HCT116 (cell line): Measurements from ENCODE around the gene NEK7. TPM values are rescaled to one million over a fixed set of nuclear protein-coding genes. Genes with fewer than 3 reads are reported as not detected.

ENCODE experiments used
- ATAC-seq: fragments of 200-7000 bp; cut with Tn5 transposase; 2 replicates; pipeline ENCODE4 v1.9.1; 2020; ENCODE audit warnings: mild to moderate bottlenecking, moderate library complexity
- BruUV-seq: library from RNA; stranded (reverse); fragments of 400-500 nt; replicated peaks from 2 replicates; lab custom pipeline; 2021; lab: Mats Ljungman, UMichigan
- CTCF ChIA-PET: fragments of 300-600 bp; sonication (Branson Sonifier 250); formaldehyde crosslinking; loops from one replicate; lab custom pipeline; 2021; ENCODE audit warnings: antibody characterized with exemption; lab: Charles Lee
- POLR2A ChIA-PET: fragments of 300-600, 350-600 bp; sonication (Branson Sonifier 250); formaldehyde crosslinking; loops from one replicate; lab custom pipeline; 2021; ENCODE audit warnings: antibody characterized with exemption; lab: Charles Lee
- RAD21 ChIA-PET, 2 experiments: fragments of 300-600 bp; sonication (Branson Sonifier 250); formaldehyde crosslinking; loops; one replicate each; lab custom pipeline; 2023; ENCODE audit warnings: low total read pairs in 2 of 2; ENCODE audit not compliant: uncharacterized antibody in 2 of 2, unreplicated experiment in 2 of 2, low non-redundant PET in 1 of 2; lab: Charles Lee
- DNase-seq: peaks from one replicate; pipeline ENCODE4 v3.0.0-alpha.2; 2010; ENCODE audit warnings: low read depth, low spot score
- H2AFZ ChIP-seq: fragments of 200-600 bp; shearing (Covaris generic), sonication (generic); 2 replicates; pipeline ENCODE4 v1.6.1; 2017; ENCODE audit warnings: low read depth, mixed run types, mixed read lengths, antibody characterized with exemption, low read length; ENCODE audit not compliant: poor library complexity, severe bottlenecking
- H3K27ac ChIP-seq: 2 replicates; pipeline ENCODE4 v1.5.1; 2012; ENCODE audit warnings: low read depth, low read length
- H3K27me3 ChIP-seq: fragments of 200-600 bp; sonication (generic); 2 replicates; pipeline ENCODE4 v1.6.1; 2016; ENCODE audit warnings: mixed run types, low read length, mixed read lengths; ENCODE audit not compliant: insufficient read depth
- H3K36me3 ChIP-seq, 2 experiments: fragments of 200-500 bp in 1 of 2; fragments of 200-600 bp in 1 of 2; sonication (Bioruptor generic) in 1 of 2; sonication (generic) in 1 of 2; 2 replicates each; pipeline versions ENCODE4 v1.5.1 to v1.6.1; 2014 to 2016; ENCODE audit warnings: low read length in 2 of 2, inconsistent platforms in 1 of 2, mixed read lengths in 1 of 2, mixed run types in 1 of 2; ENCODE audit not compliant: insufficient read depth in 2 of 2, control insufficient read depth in 1 of 2
- H3K4me1 ChIP-seq, 2 experiments: fragments of 200-600 bp in 1 of 2; sonication (generic) in 1 of 2; 2 replicates each; pipeline versions ENCODE4 v1.5.1 to v1.6.1; 2012 to 2017; ENCODE audit warnings: low read length in 2 of 2, inconsistent platforms in 1 of 2, mild to moderate bottlenecking in 1 of 2, mixed read lengths in 1 of 2, mixed run types in 1 of 2, moderate library complexity in 1 of 2; ENCODE audit not compliant: insufficient read depth in 2 of 2, control insufficient read depth in 1 of 2
- H3K4me2 ChIP-seq: fragments of 200-600 bp; sonication (generic); 2 replicates; pipeline ENCODE4 v1.6.1; 2017; ENCODE audit warnings: mixed run types, low read length, mixed read lengths
- H3K4me3 ChIP-seq, 2 experiments: fragments of 200-600 bp in 1 of 2; sonication (generic) in 1 of 2; replicated peaks in 1 of 2; 2 replicates each; pipeline ENCODE4 v1.5.1; 2011 to 2016; ENCODE audit warnings: low read length in 2 of 2, control low read depth in 1 of 2, low read depth in 1 of 2, mild to moderate bottlenecking in 1 of 2, mixed read lengths in 1 of 2, mixed run types in 1 of 2
- H3K79me2 ChIP-seq: fragments of 200-600 bp; sonication (generic); 2 replicates; pipeline ENCODE4 v1.6.1; 2017; ENCODE audit warnings: mild to moderate bottlenecking, mixed run types, low read length, moderate library complexity, mixed read lengths; ENCODE audit not compliant: insufficient read depth
- H3K9ac ChIP-seq: fragments of 200-600 bp; sonication (generic); 2 replicates; pipeline ENCODE4 v1.6.1; 2016; ENCODE audit warnings: low read length, mixed read lengths
- H3K9me2 ChIP-seq: fragments of 200-600 bp; sonication (generic), shearing (Covaris generic); 2 replicates; pipeline ENCODE4 v1.6.1; 2017; ENCODE audit warnings: mixed run types, mild to moderate bottlenecking, moderate library complexity; ENCODE audit not compliant: insufficient read depth
- H3K9me3 ChIP-seq, 2 experiments: fragments of 200-500 bp in 1 of 2; fragments of 200-600 bp in 1 of 2; sonication (Bioruptor generic) in 1 of 2; sonication (generic) in 1 of 2; 2 replicates each; pipeline ENCODE4 v1.6.1; 2014 to 2017; ENCODE audit warnings: low read length in 2 of 2, mixed read lengths in 2 of 2, inconsistent platforms in 1 of 2, low read depth in 1 of 2, mild to moderate bottlenecking in 1 of 2, mixed run types in 1 of 2, moderate library complexity in 1 of 2; ENCODE audit not compliant: control insufficient read depth in 1 of 2, insufficient read depth in 1 of 2
- H4K20me1 ChIP-seq: fragments of 200-600 bp; sonication (generic), shearing (Covaris generic); 2 replicates; pipeline ENCODE4 v1.6.1; 2017; ENCODE audit warnings: mixed run types, mild to moderate bottlenecking, moderate library complexity; ENCODE audit not compliant: insufficient read depth
- CBX3 ChIP-seq: IDR thresholded peaks from 2 replicates; pipeline ENCODE4 v1.6.1; 2012; ENCODE audit warnings: low read depth
- CTCF ChIP-seq, 3 experiments: fragments of 200-600 bp in 1 of 3; sonication (generic) in 1 of 3; IDR thresholded peaks in 2 of 3; conservative IDR thresholded peaks in 1 of 3; 2 replicates each; pipeline ENCODE4 v1.5.1; 2012 to 2017; ENCODE audit warnings: low read depth in 2 of 3, low read length in 2 of 3, antibody characterized with exemption in 1 of 3, borderline replicate concordance in 1 of 3, control low read depth in 1 of 3, mild to moderate bottlenecking in 1 of 3, mixed read lengths in 1 of 3, mixed run types in 1 of 3, moderate library complexity in 1 of 3; ENCODE audit not compliant: insufficient read depth in 1 of 3
- EGR1 ChIP-seq: IDR thresholded peaks from 2 replicates; pipeline ENCODE4 v1.6.1; 2012; ENCODE audit warnings: low read depth
- EZH2 ChIP-seq: fragments of 200-600 bp; sonication (generic); IDR thresholded peaks from 2 replicates; pipeline ENCODE4 v1.6.1; 2017; ENCODE audit warnings: antibody characterized with exemption, mixed run types
- EZH2phosphoT487 ChIP-seq: fragments of 200-600 bp; IDR thresholded peaks from 2 replicates; pipeline ENCODE4 v1.6.1; 2018; ENCODE audit warnings: antibody characterized with exemption, borderline replicate concordance
- JUND ChIP-seq: IDR thresholded peaks from 2 replicates; pipeline ENCODE4 v1.6.1; 2012
- POLR2A ChIP-seq: IDR thresholded peaks from 2 replicates; pipeline ENCODE4 v1.7.0; 2011; ENCODE audit warnings: borderline replicate concordance; ENCODE audit not compliant: insufficient read depth, insufficient read length; ENCODE audit errors: extremely low read depth
- RAD21 ChIP-seq: IDR thresholded peaks from 2 replicates; pipeline ENCODE4 v1.6.1; 2012; ENCODE audit warnings: low read depth, mild to moderate bottlenecking
- YY1 ChIP-seq: IDR thresholded peaks from 2 replicates; pipeline ENCODE4 v1.6.1; 2011; ENCODE audit warnings: low read length, low read depth, moderate library complexity, mild to moderate bottlenecking; ENCODE audit not compliant: insufficient replicate concordance; ENCODE audit errors: extremely low read depth
- ZBTB33 ChIP-seq: IDR thresholded peaks from 2 replicates; pipeline ENCODE4 v1.6.1; 2011; ENCODE audit warnings: mild to moderate bottlenecking, low read length, moderate library complexity; ENCODE audit not compliant: insufficient replicate concordance; ENCODE audit errors: extremely low read depth
- ZFX ChIP-seq: fragments of 450-650 bp; IDR thresholded peaks from 2 replicates; pipeline ENCODE4 v1.6.1; 2017
- intact Hi-C: fragments of 100-400 bp; cut with micrococcal nuclease; formaldehyde crosslinking; loops from 2 replicates; pipeline ENCODE4 v1.10.0; 2022
- total RNA-seq: library from RNA; stranded (reverse); gene quantifications from one replicate; pipeline ENCODE4 v1.2.1, GENCODE V29; 2021; ENCODE audit not compliant: unreplicated experiment

NEK7 gene
- total RNA-seq, 1 experiment from 2014 or later: 33.0 TPM

DNA sequence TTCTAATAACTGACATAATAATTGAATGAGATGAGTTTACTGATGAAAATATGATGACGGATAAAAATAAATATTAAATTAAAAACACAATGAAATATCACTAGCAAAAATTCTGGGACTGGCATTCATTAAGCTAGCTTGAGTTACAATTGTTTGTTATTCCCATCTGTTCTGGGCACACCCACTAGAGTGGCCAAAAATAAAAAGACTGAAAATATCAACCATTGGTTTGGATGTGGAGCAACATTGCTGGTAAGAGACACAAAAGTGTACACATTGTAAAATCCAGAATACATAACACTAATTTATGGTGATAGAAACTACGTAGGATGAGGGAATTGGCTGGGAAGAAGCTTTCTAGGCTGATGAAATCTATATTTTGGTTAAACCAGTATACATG, 9.6 kb upstream of the NEK7 start (continued):
- TF ChIP-seq ZBTB33 (no peak), CBX3 (no peak)

- H3K9ac ChIP-seq: no peak overlapping the region
- H3K27ac ChIP-seq: no peak overlapping the region
- H3K4me1 ChIP-seq: peaks cover 3 to 5% of the 10 kb centered on the region in 2 experiments; a peak in 2 of 4 replicates
- no peaks in the 10 kb centered on the region for H3K27me3 ChIP-seq
- no peaks in the 10 kb centered on the region for H3K36me3 ChIP-seq
- POLR2A ChIA-PET: no interaction called here
- RAD21 ChIA-PET: no interaction called here
- no peaks in the 10 kb centered on the region for H3K79me2 ChIP-seq
- H3K4me3 ChIP-seq: no peak overlapping the region
- no peak overlapping the region for H3K4me2 ChIP-seq
- no peak for TF ChIP-seq JUND
- no peak for TF ChIP-seq ZFX
- no peak for TF ChIP-seq CTCF (IDR thresholded peaks at IDR 0.05 in 2 of 3, conservative IDR thresholded peaks at IDR 0.05 in 1 of 3; ENCODE audit: borderline replicate concordance in 1 of 3, insufficient read depth in 1 of 3, low read depth in 2 of 3, low read length in 2 of 3)
- TF ChIP-seq RAD21: no peak
- no peak for TF ChIP-seq EGR1
- TF ChIP-seq EZH2phosphoT487: no peak
- no peak for TF ChIP-seq YY1
- no peak for TF ChIP-seq POLR2A
- TF ChIP-seq EZH2: no peak
- no peak for TF ChIP-seq CBX3
- H3K9me2 ChIP-seq: no peaks in the 10 kb centered on the region
- intact Hi-C loops: loop anchor here (10.0 kb wide), 1 partner anchor 536 kb away; no protein-coding TSS in a partner anchor
- no peak for ATAC-seq
- no peak for DNase-seq
- BruUV-seq: no TSS peak
- no peak overlapping the region for H2AFZ ChIP-seq
- CTCF ChIA-PET: no interaction called here
- H4K20me1 ChIP-seq: no peaks in the 10 kb centered on the region
- H3K9me3 ChIP-seq: no peaks in the 10 kb centered on the region
Observed at GRCh38 chr1:198150369-198150768, 6.4 kb upstream of the NEK7 start.
